IPS-NIHi11 (cell line): Measurements from ENCODE around the gene FAM228A.

Source experiments
- DNase-seq: peaks from one replicate; pipeline ENCODE4 v3.0.0; 2012; ENCODE audit warnings: mixed read lengths, low spot score

The FAM228A gene

DNA sequence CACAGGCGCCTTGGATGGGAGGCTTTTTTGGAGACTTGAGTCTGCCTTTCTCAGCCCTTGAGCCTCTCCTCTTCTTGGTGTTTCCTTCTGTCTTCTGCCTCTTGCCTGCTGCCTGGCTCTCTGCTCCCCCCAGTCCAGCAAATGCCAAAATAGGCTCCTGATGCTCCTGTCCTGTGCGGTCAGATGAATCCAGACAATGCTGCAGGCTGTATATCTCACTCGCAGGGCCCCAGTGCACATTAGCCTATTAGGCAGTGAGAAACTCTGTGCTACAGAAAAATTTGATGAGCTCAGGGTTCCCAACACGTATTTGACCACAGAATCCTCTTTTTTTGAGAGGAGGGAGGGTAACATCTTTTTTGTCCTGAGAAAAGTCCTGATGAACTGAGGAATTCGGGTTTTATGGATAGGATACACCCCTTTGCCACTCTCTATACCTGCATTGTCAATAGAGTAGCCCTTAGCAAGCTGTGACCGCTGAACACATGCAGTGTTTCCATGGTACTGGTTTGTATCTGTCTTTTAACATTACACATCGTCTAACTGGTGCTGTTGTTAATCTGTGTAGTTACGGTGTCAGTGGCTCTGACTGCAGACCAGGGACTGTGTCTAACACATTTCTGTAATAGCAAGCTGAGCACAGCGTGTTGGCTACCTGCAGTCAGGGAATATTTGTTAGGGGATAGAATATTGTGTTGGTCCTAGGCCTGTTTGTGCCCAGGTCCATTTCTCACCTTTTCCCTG, 50.8 kb downstream of the FAM228A start:
- no peak for DNase-seq

DNA sequence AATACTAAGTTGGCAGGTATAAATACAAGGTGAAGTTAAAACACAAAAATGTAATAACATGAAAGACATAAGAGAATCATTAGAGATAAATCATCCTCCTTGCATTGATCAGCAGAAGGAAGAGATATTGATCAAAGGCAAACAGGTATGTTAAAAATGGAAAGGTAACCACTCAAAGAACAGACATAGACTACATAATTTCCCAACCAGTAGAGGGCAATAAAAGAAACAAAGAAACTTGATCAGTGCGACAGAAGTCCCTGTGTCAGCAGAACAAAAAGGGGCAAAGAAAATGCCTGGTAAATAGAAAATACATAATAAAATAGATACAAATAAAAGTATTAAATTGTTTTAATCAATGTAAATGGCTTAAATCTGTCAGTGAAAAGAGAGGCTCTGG, 53.6 kb downstream of the FAM228A start:
- no peak for DNase-seq

DNA sequence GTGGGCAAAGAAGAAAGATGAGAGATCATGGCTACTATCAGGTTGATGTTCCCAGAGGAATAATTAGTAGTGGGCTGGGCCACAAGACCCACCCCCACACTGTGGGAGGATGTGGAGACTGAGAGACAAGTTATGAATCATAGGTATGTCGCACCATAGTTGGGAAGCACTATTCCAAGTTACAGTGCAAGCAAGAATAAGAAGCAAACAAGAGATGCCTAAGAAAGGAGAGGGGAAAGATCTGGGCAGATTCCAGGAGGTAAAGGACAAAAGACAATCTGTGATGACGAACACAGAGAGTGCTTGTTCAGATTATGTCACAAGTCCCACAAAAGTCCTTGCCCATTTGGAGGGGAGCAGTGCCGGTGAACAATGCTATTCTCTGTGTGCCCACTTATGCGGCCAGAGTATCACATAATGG, 56.6 kb downstream of the FAM228A start:
- no peak for DNase-seq

DNA sequence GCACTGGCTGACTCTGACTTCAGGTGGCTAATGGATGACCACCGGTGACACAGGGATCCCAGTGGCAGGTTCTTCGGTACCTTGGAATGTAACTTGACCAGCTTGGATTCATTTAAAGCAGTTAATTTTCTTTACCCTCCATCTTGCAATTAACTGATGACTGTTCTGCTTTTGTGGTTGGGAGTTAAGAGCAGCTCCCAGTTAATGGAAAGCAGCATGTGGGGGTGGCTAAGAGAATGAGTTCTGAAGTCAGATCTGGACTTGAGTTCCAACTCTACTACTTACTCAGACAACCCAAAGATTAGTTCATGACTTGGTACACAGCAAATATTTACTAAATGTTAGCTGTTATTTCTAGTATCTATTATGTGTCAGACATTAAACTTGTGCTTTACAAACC, 58.5 kb downstream of the FAM228A start:
- DNase-seq = no peak

DNA sequence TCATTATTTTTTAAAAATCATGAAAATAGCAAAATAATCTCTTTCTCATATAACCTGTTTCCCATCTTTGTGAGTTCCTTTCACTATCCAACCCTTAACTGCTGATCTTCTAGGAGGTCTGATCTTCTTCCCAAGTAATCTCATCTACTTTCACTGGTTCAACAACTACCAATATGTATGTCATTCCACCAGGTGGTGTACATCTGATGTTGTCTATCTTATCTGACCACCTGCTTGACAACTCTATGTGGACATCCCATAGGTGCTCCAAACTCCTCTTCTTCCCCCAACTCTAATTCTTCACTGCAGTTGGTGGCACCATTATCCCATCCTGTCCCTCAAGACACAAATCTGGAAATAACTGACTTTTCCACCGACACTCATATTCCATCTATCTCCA, 62.5 kb downstream of the FAM228A start:
- no peak for DNase-seq

DNA sequence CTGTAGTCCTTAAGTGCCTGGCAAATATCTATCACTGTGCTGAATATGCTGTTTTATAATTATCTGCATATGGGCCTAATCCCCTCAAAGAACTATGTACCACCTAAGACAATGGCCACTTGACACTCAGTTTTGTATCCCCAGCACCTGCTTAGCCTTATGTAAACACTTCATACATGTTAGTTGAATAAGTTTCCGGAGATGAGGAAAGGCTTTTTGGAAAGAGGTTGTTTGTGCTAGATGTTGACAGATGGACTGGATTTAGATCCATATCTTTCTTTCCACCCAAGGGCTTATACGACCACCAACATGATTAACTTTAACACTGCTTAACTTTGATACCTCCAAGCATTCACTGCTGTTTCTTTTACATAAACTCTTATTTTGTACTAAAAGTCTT, 63.3 kb downstream of the FAM228A start:
- no peak for DNase-seq

DNA sequence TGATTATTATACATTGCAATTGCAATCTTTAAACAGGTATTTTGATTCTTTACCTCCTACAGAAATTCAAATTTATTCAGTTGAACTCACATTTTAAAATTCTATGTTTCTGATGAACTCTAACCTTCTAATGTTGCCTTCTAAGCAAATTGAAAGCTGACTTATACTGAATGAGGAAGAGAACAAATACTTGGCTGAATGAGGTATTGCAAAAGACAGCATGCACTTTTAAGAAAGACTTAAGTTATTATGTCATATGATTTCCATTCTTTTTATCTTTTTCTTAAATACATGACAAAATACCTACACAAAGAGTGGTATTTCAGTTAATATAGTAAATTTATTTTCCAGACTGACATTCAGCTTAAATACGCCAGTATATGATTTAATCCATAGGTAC, 64.7 kb downstream of the FAM228A start:
- DNase-seq = no peak
